Uterus (tissue), 2 donors: ENCODE measurements around the gene CDH4.

Experiments
- CTCF ChIP-seq, 4 experiments: fragments of 200-600 bp in 2 of 4; fragments of 450-650 bp in 2 of 4; sonication (generic) in 2 of 4; IDR thresholded peaks; one replicate each; pipeline ENCODE4 v1.5.1; 2016 to 2019; ENCODE audit warnings: antibody characterized with exemption in 4 of 4, mild to moderate bottlenecking in 2 of 4, moderate library complexity in 1 of 4
- POLR2A ChIP-seq, 2 donors: fragments of 450-650 bp; IDR thresholded peaks; one replicate each; pipeline ENCODE4 v1.6.1; 2016; ENCODE audit warnings: antibody characterized with exemption in 2 of 2, mild to moderate bottlenecking in 1 of 2, moderate library complexity in 1 of 2

GRCh38 chr20:61889659-61890058 is 637.6 kb downstream of the CDH4 start:
- TF ChIP-seq CTCF (IDR thresholded peaks at IDR 0.05) (no peak), POLR2A (IDR thresholded peaks at IDR 0.05) (no peak)
